A549 treated with RU486 at 1 μM for 4 hours (cell line): Measurements from ENCODE around the gene GSTCD. TPM values are rescaled to one million over a fixed set of nuclear protein-coding genes. Genes with fewer than 3 reads are reported as not detected.

Experiments used
- total RNA-seq: library from RNA; stranded (reverse); fragments of 200-300 nt; extraction: Qiagen RNA extraction; gene quantifications from 5 replicates; pipeline ENCODE4 v1.2.3, GENCODE V29; 2022; ENCODE audit warnings: low read depth

GSTCD gene, protein sequence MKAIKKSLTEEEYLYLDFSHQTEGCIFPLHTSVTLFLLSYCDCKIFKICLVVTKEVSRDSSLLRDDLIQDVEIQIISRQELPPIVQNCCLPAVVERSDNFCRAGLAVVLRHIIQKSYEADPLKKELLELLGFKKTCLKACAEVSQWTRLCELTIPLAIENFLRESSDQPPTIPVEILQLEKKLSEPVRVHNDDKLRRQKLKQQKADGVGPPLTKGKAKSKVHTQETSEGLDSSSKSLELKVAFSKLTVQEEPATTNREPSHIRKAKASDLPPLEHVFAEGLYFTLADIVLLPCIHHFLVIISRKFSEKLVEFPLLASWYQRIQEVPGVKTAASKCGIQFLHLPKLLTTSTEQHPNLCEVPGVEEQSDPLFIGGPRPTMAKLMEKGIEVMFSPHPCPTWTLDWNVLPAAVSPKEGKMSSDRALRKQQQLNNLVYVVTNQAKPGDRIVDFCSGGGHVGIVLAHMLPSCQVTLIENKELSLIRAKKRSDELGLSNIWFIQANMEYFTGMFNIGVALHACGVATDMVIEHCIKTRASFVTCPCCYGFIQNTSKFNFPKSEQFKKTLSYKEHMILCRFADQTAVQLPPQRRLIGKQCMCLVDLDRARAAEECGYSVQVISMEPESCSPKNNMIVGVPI
- total RNA-seq: 4.8 to 6.7 TPM (median 5.4 TPM) in 5 replicates

DNA sequence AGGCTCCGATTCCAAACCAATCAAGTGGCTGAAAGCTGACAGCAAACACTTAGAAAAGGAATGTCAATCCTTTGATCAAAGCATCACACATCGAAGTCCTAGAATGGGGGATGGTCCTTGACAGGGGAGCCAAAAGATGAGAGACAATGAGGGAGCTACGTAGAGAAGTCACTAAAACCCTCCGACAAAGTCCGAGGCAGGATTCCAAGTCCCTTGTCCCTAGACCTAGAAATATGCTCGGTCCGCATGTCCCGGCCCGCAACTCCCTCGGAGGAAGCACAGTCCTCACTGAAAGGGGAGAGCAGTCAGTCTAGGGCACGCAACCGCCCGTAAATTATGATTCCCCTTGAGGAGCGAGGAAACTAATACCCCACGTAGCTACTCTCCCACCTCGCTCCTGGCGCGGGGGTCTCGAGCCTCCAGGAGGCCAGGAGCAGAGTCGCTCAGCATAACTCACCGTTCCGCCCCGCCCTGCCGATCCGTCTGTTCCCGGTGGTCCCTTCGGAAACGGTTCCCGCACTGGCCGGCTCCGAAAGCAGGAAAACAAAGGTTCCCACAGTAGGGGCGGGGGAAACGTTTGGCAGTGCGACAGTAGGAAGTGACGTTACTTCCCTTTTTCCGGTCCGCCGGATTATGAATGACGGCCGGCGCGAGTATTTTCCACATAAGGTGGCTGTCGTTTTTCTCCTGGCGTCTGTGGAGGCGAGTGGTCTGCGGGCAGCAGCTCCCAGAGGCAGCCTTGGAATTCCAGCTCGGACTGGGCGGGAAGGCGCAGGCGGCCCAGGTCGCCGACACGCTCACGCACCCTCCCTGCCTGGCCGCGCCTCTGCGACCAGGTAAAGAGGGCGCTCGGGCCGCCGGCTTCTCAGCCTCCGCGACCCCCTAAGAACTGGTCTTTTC, at the start of gene GSTCD, which contains the start of gene INTS12:
TSS of gene GSTCD (plus strand) at position 604 of the 900 bp plus-strand sequence. CDS start 8,830 bp downstream, outside the sequence.
TSS of gene INTS12 (minus strand) at position 509 of the 900 bp plus-strand sequence. CDS start 8,684 bp downstream, outside the sequence.

DNA sequence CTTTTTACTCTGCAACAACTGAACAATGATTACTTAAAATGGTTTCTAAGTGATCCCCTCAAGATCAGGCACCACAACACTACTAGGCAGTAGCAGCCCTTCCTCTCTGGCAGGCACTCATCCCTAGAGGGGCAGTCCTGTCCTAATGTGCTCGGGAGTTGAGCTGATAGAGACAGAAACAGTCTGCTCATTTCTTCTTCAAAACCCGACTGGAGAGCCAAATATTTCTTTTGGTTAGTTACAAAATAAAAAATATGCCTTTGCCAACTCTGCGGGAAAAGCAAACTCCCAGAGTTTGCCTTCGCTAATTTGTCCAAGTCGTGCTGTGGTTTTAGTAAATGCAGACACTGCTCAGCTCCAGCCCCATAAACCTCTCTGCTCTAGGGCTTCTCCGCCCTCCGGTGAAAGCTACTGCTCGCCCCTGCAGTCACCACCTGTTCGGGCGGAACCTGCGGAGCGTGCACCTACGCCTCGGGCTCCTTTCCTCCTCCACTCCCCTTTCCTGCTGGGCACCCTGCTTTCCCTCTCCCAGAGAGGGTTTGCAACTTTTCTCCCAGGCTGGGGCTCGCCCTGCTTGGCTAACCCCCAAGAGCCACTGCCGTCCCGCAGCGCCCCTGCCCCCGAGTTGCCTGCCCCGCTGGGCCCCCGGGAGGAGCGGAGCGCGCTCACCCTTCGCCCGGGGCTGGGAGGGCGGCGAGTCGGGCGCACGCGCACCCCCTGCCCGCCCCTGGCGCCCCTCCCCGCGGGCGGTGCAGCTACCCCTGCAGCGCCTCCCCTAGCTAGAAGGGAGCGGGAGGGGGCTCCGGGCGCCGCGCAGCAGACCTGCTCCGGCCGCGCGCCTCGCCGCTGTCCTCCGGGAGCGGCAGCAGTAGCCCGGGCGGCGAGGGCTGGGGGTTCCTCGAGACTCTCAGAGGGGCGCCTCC, 186.3 kb downstream of the GSTCD start, which contains the start of gene NPNT:
TSS of gene NPNT (plus strand) at position 812 of the 923 bp plus-strand sequence. CDS start 182 bp downstream, outside the sequence.

Other genes with a start within 250 kb of the GSTCD start
- 52.2 to 91.5 TPM (median 75.5 TPM) in 5 replicates for gene PPA2, start 234.7 kb upstream of the GSTCD start, total RNA-seq
- gene ARHGEF38, start 156.2 kb upstream of the GSTCD start, total RNA-seq: not detected in 5 replicates
- gene INTS12, start 95 bp upstream of the GSTCD start, total RNA-seq: 13.4 to 16.8 TPM (median 14.4 TPM) in 5 replicates
- 0.18 to 0.46 TPM (median 0.40 TPM) in 5 replicates for gene NPNT, start 186.7 kb downstream of the GSTCD start, total RNA-seq